Stimulated activated CD4-positive, alpha-beta T cell treated with anti-CD3 and anti-CD28 coated beads, TNF-alpha, amount 100 ng/mL, for 1 hour (primary cell): ENCODE results near the gene UGT1A9.
"Not testable (repeated sequence)": the region's sequence is repeated elsewhere in the genome, so short reads cannot be mapped to it uniquely, and the experiment has no call there.

ENCODE experiments used
- DNase-seq, 3 donors: peaks; one replicate each; pipeline ENCODE4 v3.0.0-alpha.2; 2020; ENCODE audit warnings: low read depth in 3 of 3, low spot score in 1 of 3

Gene UGT1A9

DNA sequence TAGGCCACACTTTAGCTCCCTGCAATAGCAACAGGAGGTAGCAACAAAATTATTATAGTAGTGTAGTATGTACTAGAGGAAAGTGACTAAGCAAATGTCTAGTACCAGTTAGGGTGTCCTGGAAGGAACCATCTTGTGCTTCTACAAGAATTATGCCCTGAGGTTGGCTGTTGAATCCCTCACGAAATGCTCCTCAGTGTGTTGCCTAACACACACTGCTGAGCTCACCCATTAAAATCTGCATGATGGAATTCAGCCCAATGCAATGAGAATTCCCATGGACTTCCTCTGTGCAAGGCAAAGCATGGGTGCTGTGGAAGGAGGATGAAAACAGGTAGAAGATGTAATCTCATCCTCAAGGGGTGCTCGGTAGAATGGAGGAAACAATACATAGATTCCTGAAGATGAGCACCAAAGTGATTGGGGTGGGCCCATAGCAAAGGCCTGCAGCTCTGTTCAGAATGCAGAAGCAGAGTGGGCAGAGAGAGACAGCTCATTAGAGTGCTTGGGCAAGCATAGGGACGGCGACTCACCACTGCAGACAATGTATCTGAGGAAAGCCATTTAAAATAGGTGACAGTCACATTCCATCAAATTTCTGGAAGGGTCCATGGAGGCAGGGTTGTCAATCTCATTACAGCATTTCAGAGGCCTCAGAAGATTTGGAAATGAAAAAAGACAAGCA is 8.8 kb downstream of the UGT1A9 start:
- DNase-seq: no peak

DNA sequence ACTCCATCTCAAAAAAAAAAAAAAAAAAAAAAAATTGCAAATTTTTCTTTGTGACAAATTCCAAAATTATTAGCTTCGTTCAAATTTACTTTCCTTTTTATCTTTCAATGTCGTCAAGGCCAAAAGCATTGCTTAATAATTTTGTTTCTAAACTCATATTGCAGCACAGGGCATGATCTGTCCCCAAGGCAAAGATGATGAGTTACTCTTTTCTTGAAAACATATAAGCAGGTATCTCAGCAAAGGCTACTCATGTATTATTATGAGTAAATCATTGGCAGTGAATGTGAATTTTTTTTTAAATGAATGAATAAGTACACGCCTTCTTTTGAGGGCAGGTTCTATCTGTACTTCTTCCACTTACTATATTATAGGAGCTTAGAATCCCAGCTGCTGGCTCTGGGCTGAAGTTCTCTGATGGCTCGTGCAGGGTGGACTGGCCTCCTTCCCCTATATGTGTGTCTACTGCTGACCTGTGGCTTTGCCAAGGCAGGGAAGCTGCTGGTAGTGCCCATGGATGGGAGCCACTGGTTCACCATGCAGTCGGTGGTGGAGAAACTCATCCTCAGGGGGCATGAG is 9.9 kb downstream of the UGT1A9 start, which contains the start of gene UGT1A7:
Gene UGT1A7, plus strand, starts transcription at position 381 of the 579 bp plus-strand sequence. Its CDS starts 37 bp downstream, at position 418.
- no peak for DNase-seq

DNA sequence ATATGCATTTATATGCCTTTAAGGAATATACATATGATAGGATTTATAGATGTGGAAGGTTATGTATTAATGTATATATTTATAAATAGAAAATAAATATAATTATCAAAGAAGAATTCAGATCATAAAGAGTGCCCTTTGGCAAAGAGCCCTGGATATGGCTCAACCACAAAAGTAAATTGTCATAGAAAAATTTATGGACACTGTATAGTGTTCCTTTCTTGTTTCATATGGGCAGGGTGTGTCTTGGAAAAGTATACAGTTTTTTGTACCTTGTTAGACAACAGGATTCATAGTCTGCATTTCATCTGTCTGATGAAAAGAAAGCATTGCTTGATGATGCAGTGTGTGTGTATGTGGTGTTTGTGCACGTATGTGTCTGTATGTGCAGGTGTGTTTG is 12.9 kb downstream of the UGT1A9 start:
- no peak for DNase-seq

DNA sequence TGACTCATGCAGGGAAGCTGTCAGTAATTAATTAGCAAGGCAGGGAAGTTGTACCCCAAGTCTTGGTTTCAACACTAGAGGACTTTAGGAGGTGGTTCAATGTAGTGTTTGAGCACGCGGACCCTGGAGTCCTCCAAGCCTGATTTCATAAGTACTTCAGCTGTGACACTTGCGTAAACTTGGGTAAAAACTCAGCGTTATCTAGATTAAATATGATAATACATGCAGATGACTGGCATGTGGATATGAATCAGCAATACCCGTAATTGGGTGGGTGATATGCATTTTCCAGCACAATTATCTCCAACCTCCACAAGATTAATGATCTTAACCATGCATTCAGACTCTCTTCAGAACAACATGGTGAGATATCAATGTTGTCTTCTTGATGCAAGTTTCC is 15.2 kb downstream of the UGT1A9 start:
- no peak for DNase-seq

DNA sequence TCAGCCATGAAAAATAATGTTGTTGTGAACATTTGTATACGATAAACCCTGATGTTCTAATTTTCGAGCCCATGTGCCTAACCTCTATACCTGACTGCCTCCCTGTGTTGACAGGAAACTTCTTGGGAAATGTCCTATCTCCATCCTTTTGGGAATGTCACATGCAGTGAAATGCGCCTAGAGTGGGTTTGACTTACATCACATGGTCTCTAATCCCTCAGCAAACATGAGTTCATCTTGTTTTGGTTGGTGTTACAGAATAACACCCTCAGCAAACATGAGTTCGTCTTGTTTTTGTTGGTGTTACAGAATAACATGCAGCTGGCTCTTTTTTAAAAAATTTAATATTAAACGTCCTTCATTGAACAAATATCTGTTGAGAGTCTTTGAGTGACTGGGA is 16.6 kb downstream of the UGT1A9 start:
- no peak for DNase-seq

DNA sequence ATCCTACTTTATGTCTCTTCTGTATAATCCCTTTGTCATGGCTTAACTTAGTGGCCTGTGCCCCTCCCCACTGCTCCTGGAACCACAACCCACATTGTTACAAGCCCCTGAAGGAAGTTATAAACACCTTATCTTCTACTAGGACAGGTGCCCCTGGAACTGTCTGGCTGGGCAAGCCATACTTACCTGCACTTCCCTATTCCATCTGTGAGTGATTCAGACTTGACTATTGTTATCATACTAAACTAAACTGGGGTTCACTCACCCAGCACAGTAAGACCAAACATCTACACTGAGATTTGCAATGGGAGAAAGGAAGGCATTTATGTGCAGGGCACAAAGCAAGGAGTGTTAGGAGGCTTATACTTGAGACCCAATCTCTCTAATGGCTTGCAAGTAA is 17.3 kb downstream of the UGT1A9 start:
- DNase-seq: no peak

DNA sequence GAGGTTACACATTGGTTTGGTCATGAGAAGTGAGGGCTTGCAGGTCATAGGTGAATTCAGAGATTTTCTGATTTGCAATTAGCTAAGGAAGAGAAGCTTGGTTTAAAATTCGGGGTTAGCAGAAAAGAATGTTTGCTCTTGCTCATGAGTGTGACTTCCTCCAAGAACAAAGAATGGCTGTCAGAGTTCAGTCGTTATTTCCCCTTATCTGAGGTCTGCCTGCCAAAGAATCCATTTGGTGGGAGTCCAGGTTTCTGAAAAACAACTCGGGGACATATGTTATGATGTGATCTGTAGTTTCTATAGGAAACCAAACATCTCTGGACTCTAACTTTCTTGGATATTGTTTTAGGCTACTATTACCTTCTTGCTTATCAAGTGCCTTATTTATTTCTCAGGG is 17.8 kb downstream of the UGT1A9 start:
- no peak for DNase-seq

DNA sequence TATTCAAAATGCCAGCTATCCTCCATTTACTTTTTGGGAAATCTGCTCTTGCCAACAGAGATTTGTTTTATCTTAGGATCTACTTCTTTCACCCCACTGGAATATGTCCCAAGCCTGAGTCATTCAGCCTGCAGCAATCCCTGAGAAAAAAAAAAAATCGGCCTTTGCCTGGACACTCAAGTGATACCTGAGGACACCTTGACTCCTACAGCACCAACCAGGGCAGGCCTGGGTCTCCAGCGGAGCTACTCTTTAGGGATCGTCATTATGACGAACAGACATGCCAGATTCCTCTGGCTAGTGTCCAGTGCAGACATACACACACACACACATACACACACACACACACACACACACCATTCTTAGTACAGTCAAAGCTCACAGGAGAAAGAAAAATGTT is 18.7 kb downstream of the UGT1A9 start:
- no peak for DNase-seq

DNA sequence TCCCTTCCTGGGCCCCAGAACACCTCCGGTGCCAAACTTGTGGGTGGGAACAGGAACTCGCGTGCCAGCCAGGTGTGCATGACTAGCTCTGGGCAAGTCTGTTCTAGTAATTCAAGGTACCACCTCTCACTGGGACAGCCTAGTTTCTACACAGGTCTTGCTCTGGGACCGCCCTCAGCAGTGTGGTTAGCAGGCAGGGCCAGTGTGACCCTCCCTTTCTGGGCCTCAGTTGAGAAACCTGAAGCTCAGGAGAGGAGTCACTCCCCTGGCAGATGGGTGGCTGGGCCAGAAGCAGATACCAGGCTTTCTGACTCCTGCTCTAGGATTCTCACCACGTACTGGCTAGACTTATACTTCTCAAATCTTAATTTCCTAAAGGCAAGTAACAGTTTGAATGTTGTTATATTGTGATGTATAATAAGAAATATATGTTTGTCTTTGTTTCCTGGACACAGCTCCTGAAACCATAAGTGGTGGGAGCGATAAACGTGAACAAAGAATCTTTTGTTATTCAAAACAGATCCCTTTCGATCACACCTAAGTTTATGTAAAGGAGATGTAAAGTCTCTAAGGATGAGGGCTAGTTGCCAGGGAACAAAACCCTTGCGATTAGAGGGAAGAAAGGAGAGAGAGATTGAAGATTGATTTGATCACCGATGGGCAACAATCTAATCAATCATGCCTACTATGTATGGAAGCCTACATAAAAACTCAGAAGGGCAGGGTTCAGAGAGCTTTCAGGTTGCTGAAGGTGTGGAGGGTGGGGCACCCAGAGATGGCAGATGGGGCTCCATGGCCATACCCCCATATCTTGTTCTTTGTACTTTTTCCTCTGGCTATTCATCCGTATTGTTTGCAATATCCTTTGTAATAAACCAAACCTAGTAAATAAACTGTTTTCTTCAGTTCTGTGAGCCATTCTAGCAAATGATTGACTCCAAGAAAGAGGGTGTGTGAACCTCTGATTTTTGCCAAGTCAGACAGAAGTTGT is 20.0 kb downstream of the UGT1A9 start:
- DNase-seq: no peak

DNA sequence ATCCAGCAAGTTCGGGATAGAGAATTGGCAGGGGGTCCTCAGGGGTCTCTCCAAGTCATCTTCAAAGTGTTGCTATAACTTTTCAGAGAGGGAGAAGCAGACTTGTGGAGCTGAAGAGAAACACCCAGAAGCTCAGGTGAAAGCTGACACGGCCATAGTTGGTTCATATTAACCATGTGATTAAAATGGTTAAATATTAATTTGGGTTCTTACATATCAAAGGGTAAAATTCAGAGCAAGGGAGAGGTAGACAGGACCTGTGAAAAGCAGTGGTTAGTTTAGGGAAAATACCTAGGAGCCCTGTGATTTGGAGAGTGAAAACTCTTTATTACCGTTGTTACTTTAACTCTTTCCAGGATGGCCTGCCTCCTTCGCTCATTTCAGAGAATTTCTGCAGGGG is 20.9 kb downstream of the UGT1A9 start, which contains the start of gene UGT1A6:
Gene UGT1A6, plus strand, starts transcription at position 243 of the 400 bp plus-strand sequence. Its CDS starts 115 bp downstream, at position 358.
- DNase-seq: no peak

DNA sequence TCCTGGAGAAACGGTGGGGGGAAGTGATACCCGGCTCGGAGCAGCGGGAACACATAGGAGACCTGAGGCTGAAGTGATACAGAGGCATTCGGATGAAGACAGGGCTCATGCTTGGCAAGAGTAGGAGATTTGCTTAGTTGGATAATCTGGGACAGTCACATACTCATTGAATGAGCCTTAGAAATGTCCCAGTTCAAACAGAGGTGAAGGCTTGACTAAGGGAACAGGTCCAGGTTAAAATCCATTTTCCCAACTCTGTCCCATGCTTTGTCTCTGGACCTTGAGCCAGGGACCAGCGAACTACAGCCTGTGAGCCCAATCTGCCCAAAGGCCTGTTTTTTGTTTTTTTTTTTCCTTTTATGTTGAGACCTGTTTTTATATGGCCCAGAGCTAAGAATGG is 22.3 kb downstream of the UGT1A9 start:
- no peak for DNase-seq

DNA sequence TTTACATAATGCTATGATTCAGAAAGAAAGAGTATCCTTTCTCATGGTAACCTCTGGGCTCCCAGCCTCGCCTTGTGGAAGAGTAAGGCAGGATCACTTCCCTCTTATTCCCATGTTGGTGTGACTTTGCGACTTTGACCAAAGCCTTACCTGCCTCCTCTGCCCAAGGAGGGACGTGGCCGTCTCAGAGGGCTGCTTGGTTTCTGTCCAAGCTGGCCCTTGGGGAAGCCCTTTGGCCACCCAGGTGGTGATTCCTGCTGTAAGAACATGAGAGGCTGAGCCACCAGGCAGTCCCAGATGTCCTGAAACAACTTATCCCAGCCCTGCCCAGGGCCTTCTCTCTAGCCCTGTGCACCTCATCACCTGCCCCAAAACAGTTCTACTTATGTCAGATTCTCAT is 27.0 kb downstream of the UGT1A9 start:
- no peak for DNase-seq

DNA sequence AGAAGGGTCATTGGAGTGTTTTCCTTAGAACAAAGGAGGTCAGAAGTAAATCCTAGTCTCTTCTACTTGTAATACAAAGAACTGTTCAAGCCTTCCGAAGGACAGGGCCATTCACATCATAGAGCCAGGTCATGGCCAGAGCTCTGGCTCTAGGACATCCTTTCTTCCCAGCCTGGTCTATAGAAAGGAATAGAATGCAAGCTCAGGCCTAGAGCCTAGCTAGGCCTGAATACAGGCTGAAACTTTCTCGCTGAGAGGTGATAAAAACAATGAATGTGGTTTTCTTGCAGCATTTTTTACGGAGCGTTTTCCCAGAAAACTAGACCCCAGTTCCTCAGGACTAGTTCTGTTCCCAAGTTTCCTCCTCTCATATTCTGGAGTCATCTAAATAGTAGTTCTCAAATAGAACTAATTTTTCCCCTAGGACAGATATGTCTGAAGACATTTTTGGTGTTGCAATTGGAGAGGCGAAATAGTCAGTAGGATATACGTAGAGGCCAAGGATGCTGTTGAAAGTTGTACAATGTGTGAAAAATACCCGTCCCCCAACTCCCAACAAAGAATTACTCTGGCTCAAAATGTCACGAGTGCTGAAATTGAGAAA is 27.8 kb downstream of the UGT1A9 start:
- DNase-seq: no peak

DNA sequence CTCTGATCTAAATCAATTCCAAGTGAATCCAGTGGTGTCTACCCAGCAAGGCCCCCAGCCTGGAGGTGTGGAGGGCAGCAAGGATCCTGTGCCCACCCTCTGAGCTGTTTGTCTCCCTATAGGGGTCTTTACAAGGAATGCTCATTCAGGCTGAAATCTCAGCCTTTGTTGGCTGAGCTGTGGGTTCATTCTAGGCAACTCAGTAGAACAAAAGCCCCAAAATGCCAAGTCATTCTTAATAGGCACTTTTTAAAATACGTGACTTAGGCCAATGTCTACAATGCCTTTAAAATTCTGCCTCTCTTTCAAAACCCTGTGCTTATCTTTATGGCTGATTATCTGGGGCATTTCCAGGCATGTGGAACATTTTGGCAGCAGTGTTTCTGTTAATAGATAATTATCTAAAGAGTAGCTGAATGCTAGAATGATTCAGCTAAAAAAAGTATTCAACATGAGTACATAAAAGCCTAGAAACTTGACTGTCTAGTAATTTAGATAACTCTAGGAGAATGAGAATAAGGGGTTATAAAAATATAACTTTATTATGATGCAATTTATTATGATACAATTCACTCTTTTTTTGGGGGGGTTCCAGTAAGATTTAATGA is 28.4 kb downstream of the UGT1A9 start:
- no peak for DNase-seq

DNA sequence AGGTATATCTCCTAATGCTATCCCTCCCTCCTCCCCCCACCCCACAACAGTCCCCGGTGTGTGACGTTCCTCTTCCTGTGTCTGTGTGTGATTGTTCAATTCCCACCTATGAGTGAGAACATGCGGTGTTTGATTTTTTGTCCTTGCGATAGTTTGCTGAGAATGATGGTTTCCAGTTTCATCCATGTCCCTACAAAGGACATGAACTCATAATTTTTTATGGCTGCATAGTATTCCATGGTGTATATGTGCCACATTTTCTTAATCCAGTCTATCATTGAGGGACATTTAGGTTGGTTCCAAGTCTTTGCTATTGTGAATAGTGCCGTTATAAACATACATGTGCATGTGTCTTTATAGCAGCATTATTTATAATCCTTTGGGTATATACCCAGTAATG is 29.1 kb downstream of the UGT1A9 start:
- DNase-seq: not testable (repeated sequence)

DNA sequence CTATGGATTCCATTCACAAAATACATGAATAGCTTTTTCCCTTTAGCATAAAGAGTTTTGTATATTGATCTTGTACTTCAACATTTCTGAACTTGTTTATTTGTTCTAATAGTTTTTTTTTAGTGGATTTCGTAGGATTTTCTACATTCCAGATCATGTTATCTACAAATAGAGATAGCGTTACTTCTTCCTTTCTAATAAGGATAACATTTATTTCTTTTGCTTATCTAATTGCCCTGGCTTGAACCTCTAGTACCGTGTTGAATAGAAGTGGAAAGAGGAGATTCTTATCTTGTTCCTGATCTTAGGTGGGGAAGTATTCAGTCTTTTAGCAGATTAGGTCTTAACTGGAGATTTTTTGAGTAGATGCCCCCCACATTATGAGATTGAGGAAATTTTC is 30.5 kb downstream of the UGT1A9 start:
- DNase-seq: no peak

DNA sequence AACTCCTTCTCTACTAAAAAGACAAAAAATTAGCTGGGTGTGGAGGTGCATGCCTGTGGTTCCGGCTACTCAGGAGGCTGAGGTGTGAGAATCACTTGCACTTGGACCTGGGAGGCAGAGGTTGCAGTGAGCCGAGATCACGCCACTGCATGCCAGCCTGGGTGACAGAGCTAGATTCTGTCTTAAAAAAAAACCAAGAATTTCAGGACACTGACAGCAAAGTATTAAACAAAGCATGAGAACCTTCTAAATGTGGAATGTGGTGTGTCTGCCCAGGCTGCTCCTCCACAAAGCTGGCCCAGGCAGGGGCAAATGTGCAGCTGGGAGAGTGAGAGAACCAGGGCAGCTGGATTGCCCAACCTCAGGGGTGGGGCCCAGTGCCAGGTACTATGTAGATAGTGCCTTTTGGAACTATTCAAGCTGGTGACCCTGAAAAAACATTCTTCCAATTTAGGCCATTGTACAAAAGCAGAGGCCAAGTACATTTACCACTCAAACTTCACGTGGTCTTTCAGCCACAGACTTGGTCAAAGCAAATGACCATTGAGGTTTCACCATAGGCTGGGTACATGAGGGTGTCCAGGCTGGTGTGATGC is 34.3 kb downstream of the UGT1A9 start:
- no peak for DNase-seq

DNA sequence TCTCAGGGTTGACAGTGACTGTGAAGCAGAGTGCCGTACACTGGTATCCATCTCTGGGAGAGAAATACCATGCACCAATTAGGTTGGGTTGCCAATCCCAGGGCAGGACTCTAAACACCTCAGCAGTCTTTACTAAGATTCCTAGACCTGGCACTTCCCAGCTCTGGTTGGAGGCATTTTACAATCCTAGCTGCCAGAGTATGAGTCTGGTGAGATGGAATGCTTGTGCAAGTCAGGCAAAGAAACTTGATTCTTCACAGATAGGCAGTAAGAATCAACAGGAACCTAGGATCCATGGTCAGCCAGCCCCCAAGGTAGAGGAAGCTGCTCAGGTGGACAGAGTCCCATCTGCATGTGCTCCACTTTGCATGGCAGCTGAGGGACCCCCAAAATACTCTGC is 35.0 kb downstream of the UGT1A9 start:
- DNase-seq: no peak

DNA sequence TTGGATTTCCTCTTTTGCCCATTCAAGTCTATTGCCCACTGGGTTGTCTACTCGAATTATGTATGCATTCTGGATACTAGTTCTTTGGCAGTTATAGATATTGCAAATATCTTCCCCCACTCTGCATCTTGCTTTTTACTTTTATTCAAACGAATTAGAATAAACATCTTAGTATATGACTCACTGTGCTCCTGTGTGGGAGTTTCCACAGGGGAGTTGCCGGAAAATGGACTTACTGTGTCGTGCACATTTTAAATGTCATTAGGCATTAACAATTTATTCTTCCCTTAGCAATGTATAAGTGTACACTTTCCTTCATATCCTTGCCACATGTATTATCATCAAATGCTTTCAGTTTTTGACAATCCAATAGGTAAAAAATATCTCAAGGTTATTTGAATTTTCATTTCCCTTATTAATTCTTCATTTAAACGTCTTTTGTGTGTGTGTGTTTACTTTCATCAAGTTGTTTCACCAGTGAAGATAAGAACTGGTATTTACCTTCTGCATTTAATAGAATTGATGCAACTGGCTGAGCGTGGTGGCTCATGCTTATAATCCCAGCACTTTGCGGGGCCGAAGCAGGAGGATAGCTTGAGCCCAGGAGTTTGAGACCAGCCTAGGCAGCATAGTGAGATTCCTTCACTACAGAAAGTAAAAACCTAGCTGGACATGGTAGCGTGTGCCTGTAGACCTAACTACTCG is 36.4 kb downstream of the UGT1A9 start:
- no peak for DNase-seq

DNA sequence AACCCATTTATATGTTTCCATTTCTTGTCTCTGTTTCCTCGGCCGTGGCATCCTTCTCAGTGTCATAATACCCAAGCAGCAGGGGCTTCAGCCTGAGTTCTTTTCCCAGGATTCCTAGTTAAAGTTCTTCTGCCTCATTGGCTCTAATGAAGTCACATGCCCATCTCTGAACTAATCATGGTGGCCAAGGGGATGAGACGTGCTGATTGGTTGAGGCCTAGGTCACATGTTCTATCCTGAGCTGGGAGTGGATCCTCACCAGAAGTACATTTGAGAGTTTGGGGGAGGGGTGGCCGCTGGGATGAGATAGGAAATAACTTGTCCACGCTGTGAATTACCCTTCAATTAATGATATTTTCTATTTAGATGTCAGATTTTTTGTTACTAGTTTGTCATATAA is 37.2 kb downstream of the UGT1A9 start:
- no peak for DNase-seq
